Measurements from ENCODE around the gene SPHK1.
A peak's percentile ranks its signal among the peaks of the same experiment; 100 is the strongest.

Gene SPHK1

DNA sequence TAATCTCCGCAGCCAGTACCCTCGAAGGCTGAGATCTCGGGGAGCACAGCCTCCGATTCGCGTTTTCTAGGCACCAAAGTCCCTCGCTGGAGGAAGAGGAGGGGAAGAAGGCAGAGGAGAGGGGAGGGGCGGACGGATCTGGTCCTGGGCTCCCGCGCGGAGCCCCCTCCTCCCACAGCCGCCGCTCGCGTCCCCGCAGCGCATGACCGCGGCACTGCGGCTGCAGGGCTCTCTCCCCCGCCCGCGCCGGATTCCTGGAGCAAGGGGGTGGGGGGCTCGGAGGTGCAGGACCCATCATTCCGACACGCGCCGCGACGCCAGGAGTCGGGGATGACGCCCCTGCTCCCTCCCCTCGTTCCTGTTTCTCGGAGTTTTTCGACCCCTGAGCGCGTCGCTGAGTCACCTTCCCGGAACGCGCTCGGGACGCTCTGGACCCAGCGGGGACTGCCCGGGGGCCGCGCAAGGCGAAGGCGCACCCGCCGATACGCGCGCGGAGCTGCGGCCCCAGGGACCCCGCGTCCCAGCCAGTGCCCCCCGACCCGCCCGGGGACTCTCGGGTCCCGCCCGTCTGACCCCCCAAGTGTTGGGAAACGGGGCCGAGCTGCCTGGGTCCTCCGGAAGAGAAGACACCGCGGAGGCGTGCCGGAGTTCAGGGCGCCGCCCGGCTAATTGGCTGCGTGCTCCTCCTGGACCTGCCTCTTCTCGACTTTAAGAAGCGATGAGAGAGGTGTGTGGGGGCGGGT lies 1.4 kb upstream of the SPHK1 start:
- DNase-seq (ENCODE audit: low read depth): peak; percentile 52
- peak overlapping the region; percentile 71 for H3K4me3 ChIP-seq (ENCODE audit: low read depth, low read length)

- no peak for DNase-seq (ENCODE audit: low read depth)
- H3K4me3 ChIP-seq (ENCODE audit: low read depth, low read length): peak overlapping the region; percentile 71
These were observed 725 bp upstream of the SPHK1 start for GRCh38 chr17:76383546-76384221.

GRCh38 chr17:76384987-76385891 lies 830 bp downstream of the SPHK1 start:
- H3K4me3 ChIP-seq (ENCODE audit: low read depth, low read length): peak overlapping the region; percentile 71
- DNase-seq (ENCODE audit: low read depth): peak; percentile 60

DNA sequence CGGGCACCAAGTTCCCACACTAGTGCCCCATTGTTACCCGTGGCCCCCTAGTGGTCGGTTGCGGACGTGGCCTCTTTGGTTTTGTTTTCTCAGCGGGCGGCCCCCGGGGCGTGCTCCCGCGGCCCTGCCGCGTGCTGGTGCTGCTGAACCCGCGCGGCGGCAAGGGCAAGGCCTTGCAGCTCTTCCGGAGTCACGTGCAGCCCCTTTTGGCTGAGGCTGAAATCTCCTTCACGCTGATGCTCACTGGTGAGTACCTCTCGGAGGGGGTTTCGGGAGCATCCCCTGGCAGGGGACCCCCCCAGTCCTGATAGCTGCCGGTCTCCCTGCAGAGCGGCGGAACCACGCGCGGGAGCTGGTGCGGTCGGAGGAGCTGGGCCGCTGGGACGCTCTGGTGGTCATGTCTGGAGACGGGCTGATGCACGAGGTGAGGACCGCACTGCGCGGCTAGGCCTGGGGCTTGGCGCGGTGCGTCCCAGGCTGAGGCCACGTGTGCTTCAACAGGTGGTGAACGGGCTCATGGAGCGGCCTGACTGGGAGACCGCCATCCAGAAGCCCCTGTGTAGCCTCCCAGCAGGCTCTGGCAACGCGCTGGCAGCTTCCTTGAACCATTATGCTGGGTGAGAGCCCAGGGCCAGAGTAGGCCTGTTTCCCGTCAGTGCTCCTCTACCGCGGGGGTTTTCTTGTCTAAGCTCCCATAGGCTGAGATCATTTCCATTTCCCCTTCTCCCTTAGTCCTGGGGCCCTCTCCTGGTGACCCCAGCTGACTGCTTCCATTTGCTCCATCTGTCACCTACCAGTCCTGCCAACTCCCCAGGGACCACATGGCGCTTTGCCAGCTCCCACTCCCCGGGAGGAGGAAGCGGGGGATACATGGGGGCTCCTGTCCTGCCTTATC lies 1.7 kb downstream of the SPHK1 start:
- DNase-seq (ENCODE audit: low read depth): no peak
- H3K4me3 ChIP-seq (ENCODE audit: low read depth, low read length): peak overlapping the region; percentile 71

DNA sequence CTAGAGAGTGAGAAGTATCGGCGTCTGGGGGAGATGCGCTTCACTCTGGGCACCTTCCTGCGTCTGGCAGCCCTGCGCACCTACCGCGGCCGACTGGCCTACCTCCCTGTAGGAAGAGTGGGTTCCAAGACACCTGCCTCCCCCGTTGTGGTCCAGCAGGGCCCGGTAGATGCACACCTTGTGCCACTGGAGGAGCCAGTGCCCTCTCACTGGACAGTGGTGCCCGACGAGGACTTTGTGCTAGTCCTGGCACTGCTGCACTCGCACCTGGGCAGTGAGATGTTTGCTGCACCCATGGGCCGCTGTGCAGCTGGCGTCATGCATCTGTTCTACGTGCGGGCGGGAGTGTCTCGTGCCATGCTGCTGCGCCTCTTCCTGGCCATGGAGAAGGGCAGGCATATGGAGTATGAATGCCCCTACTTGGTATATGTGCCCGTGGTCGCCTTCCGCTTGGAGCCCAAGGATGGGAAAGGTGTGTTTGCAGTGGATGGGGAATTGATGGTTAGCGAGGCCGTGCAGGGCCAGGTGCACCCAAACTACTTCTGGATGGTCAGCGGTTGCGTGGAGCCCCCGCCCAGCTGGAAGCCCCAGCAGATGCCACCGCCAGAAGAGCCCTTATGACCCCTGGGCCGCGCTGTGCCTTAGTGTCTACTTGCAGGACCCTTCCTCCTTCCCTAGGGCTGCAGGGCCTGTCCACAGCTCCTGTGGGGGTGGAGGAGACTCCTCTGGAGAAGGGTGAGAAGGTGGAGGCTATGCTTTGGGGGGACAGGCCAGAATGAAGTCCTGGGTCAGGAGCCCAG lies 2.8 kb downstream of the SPHK1 start:
- H3K4me3 ChIP-seq (ENCODE audit: low read depth, low read length): no peak overlapping the region
- DNase-seq (ENCODE audit: low read depth): no peak

- no peak for DNase-seq (ENCODE audit: low read depth)
- no peak overlapping the region for H3K4me3 ChIP-seq (ENCODE audit: low read depth, low read length)
These were observed 4.8 kb downstream of the SPHK1 start for GRCh38 chr17:76388966-76389888.

DNA sequence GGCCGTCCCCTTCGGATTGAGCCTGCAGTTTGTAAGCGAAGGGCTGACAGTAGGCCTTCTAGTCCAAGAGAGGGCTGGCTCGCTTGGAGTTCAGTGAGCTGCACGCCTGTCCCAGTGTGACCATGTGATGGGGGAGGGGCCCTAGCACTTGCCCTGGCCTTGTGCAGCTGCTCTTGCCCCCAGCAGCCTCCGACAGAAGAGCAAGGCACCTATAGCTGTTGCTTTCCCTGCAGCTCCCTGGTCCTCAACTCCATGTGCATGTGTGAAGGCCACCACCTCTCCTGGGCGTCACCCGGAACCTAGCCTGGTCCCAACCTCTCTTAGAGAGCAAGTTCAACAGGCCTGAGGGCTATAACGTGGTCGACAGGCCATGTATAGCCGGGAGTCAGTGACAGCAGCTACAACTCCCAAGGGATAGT lies 5.6 kb downstream of the SPHK1 start:
- no peak overlapping the region for H3K4me3 ChIP-seq (ENCODE audit: low read depth, low read length)
- DNase-seq (ENCODE audit: low read depth): no peak

GRCh38 chr17:76391200-76391715 lies 6.8 kb downstream of the SPHK1 start:
- no peak overlapping the region for H3K4me3 ChIP-seq (ENCODE audit: low read depth, low read length)
- no peak for DNase-seq (ENCODE audit: low read depth)

GRCh38 chr17:76394166-76394565 lies 9.8 kb downstream of the SPHK1 start:
- no peak overlapping the region for H3K4me3 ChIP-seq (ENCODE audit: low read depth, low read length)
- DNase-seq (ENCODE audit: low read depth): no peak

- no peak overlapping the region for H3K4me3 ChIP-seq (ENCODE audit: low read depth, low read length)
- DNase-seq (ENCODE audit: low read depth): no peak
These were observed 11.6 kb downstream of the SPHK1 start for GRCh38 chr17:76395980-76396379.

DNA sequence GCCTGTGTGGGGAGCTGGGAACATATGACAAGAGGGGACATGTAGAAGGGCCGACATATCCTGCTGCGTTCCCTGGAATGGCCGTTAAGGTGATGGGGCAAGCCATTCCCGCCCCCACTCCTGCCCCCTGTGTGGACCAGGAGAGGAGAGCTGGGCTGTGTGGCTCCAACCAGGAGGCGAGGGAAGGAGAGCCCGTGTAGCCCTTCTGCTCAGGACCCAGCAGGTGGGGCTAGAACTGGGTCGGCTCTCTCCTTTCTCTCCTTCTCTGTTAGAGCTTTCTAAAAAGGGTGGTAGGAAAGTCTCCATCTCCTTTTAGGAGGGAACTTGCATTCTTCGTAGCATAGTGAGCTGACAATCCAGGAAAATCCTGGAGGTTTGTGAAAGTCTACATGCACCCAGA lies 12.8 kb downstream of the SPHK1 start:
- no peak overlapping the region for H3K4me3 ChIP-seq (ENCODE audit: low read depth, low read length)
- DNase-seq (ENCODE audit: low read depth): no peak

DNA sequence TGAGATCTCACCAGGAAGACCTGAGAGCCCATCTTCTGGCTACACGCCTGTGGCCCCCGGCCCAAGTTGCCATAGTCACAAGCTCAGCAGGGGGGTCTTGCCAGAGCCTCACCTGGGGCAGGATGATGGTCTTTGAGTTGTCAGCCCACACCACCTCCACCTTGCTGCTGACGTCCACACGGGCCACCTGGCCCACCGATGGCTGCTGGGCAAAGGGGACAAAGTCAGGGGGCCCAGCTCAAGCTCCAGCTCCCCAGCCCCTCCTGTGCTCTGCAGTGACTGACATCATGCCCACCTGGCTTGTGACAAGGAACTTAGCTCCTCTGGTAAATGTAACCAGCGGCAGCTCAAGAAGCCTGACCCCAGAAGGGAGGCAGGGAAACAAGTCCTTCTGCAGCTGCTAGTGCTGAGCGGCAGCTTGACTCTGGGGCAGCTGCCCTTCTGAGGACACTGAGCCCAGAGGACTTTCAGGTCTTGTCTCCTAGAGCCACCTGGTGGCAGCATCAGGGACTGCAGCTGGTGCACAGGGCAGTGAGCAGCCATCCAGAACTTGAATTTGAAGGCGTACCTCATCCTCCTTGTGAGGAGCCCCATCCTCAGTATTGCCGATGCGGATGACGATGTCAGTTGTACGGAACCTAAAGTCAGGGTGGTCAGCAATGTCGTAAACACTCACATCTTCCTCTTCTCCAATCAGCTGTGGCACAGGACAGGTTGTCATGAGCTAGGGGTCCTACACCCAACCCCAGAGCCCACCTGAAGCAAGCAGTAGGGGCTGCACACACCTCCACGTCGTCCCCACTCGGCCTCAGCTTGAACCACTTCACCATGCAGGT lies 13.5 kb downstream of the SPHK1 start:
- peak; percentile 58 for DNase-seq (ENCODE audit: low read depth)
- no peak overlapping the region for H3K4me3 ChIP-seq (ENCODE audit: low read depth, low read length)

- no peak overlapping the region for H3K4me3 ChIP-seq (ENCODE audit: low read depth, low read length)
- no peak for DNase-seq (ENCODE audit: low read depth)
These were observed 14.2 kb downstream of the SPHK1 start for GRCh38 chr17:76398523-76399174.

DNA sequence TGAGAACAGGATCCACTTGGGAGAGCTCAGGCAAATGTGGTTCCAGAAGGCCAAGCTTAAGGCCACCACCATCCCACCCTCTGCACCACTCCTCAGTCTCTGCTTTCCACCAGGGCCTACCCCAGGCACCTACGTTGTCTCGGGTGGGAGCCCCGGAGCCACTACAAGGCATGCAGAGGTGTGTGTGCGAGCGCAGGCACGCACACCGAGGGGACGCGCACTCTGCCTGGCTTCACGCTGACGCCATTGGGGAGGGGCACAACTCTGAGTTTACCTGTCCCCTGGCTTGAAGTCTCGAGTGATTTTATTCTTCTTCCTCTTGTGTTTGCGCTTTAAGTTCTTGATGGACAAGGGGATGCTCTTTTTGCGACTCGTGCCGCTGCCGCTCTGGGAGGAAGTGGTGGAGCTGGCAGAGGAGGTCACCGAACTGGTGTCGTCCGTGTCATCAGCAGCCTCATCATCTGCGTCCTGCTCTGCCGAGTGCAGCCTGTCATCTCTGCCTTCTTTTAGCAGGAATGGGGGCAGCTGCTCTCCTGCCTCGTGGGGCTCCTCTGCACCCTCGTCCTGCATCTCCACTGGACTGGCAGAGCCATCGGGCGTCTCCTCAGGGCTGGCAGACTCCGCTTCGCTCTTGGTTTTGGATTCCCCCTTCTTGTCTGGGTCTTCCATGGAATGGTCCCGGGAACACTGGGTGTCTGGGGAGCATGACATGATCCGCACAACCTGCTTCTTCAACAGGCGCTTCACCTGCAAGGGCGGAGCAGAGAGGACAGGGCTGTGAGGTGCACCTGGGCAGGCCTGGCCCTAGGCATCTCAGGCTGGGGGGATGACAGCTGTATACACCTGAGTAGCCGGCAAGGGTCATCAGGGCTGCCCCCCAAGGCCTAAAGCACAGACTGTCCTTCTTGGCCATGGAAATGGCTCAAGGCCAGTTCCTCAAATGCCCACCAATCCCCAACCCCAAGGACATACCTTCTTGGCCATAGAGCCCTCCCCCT lies 15.1 kb downstream of the SPHK1 start:
- no peak for DNase-seq (ENCODE audit: low read depth)
- no peak overlapping the region for H3K4me3 ChIP-seq (ENCODE audit: low read depth, low read length)

GRCh38 chr17:76402711-76403110 lies 18.3 kb downstream of the SPHK1 start:
- H3K4me3 ChIP-seq (ENCODE audit: low read depth, low read length): no peak overlapping the region
- no peak for DNase-seq (ENCODE audit: low read depth)
